OCI-LY3 (cell line): Measurements from ENCODE around the gene ABCD3.

Source experiments
- CTCF ChIP-seq: fragments of 200-600, 300-600 bp; sonication (generic); IDR thresholded peaks from 2 replicates; pipeline ENCODE4 v1.5.1; 2014; ENCODE audit warnings: antibody characterized with exemption, low read length, low read depth
- EZH2phosphoT487 ChIP-seq: fragments of 200-600 bp; shearing (Covaris generic); IDR thresholded peaks from 2 replicates; pipeline ENCODE4 v1.6.1; 2018; ENCODE audit warnings: antibody characterized with exemption, mixed run types, low read depth

- TF ChIP-seq CTCF (no peak), EZH2phosphoT487 (no peak)
Measured at GRCh38 chr1:94383966-94384408, 34.2 kb upstream of the ABCD3 start.
